ENCODE results near the gene TSGA10. TPM values are rescaled to one million over a fixed set of nuclear protein-coding genes. Genes with fewer than 3 reads are reported as not detected.

TSGA10 gene
- total RNA-seq, 1 experiment from 2014 or later, result 7.5 TPM

GRCh38 chr2:99084256-99084655 is 70.5 kb downstream of the TSGA10 start:
- Histone ChIP-seq H3K9me3 (ENCODE audit: control insufficient read depth, insufficient read depth, low read depth, low read length) (no peaks in the 10 kb centered on the region), H3K4me3 (ENCODE audit: low read depth in 2 of 2, low read length in 2 of 2) (no peak overlapping the region), H3K36me3 (ENCODE audit: control insufficient read depth, insufficient read depth, low read length) (no peaks in the 10 kb centered on the region), H3K4me1 (ENCODE audit: control insufficient read depth, insufficient read depth, low read length) (no peaks in the 10 kb centered on the region), H3K27me3 (ENCODE audit: control insufficient read depth, insufficient read depth, low read length) (peaks cover 6% of the 10 kb centered on the region; the same call in 1 of the 2 replicates), H3K27ac (ENCODE audit: low read length) (no peak overlapping the region)
- DNase-seq (ENCODE audit: low read depth, low spot score) (no peak), ATAC-seq (no peak)
- TF ChIP-seq SIN3A (IDR thresholded peaks at IDR 0.05; ENCODE audit: borderline replicate concordance, insufficient read depth, low read depth, low read length) (no peak), CTCF (IDR thresholded peaks at IDR 0.05) (no peak), REST (IDR thresholded peaks at IDR 0.05; ENCODE audit: insufficient read depth in 1 of 2, low read depth in 2 of 2, low read length in 1 of 2) (no peak), TCF7L2 (IDR thresholded peaks at IDR 0.05; ENCODE audit: low read depth, low read length) (no peak), POLR2AphosphoS5 (IDR thresholded peaks at IDR 0.05; ENCODE audit: low read depth, low read length) (no peak)
- in situ Hi-C loops (cut with HindIII; ENCODE audit: low pct_unique_long_range_greater_than_20kb, low sequenced_read_pairs) (no loop called here), intact Hi-C loops (cut with micrococcal nuclease; ENCODE audit: unreplicated experiment) (loop anchor here (10.0 kb wide), 2 partner anchors 91 to 411 kb away; partner anchors contain the start of gene REV1)
- BruUV-seq (replicated peaks), result no TSS peak
- ChIA-PET POLR2A (no interaction called here), CTCF (no interaction called here)

- BruUV-seq (replicated peaks), result no TSS peak
- Histone ChIP-seq H3K9me3 (ENCODE audit: control insufficient read depth, insufficient read depth, low read depth, low read length) (no peaks in the 10 kb centered on the region), H3K27ac (ENCODE audit: low read length) (no peak overlapping the region), H3K4me1 (ENCODE audit: control insufficient read depth, insufficient read depth, low read length) (no peaks in the 10 kb centered on the region), H3K4me3 (ENCODE audit: low read depth in 2 of 2, low read length in 2 of 2) (no peak overlapping the region), H3K27me3 (ENCODE audit: control insufficient read depth, insufficient read depth, low read length) (peaks cover 6% of the 10 kb centered on the region; the same call in 1 of the 2 replicates), H3K36me3 (ENCODE audit: control insufficient read depth, insufficient read depth, low read length) (no peaks in the 10 kb centered on the region)
- DNase-seq (ENCODE audit: low read depth, low spot score) (no peak), ATAC-seq (no peak)
- intact Hi-C loops (cut with micrococcal nuclease; ENCODE audit: unreplicated experiment) (loop anchor here (10.0 kb wide), 2 partner anchors 93 to 413 kb away; partner anchors contain the start of gene REV1), in situ Hi-C loops (cut with HindIII; ENCODE audit: low pct_unique_long_range_greater_than_20kb, low sequenced_read_pairs) (no loop called here)
- CTCF ChIA-PET, result interaction anchor here (0.6 kb wide), 1 partner anchor 28 kb away, joined by 6 read pairs; no protein-coding TSS in a partner anchor
- no peak for TF ChIP-seq TCF7L2 (IDR thresholded peaks at IDR 0.05; ENCODE audit: low read depth, low read length)
- TF ChIP-seq POLR2AphosphoS5 (IDR thresholded peaks at IDR 0.05; ENCODE audit: low read depth, low read length), result no peak
- no peak for TF ChIP-seq SIN3A (IDR thresholded peaks at IDR 0.05; ENCODE audit: borderline replicate concordance, insufficient read depth, low read depth, low read length)
- TF ChIP-seq REST (IDR thresholded peaks at IDR 0.05; ENCODE audit: insufficient read depth in 1 of 2, low read depth in 2 of 2, low read length in 1 of 2), result no peak
- no peak for TF ChIP-seq CTCF (IDR thresholded peaks at IDR 0.05)
- POLR2A ChIA-PET, result no interaction called here
These were observed 72.9 kb downstream of the TSGA10 start for GRCh38 chr2:99081891-99082290.

Measured in Panc1 (cell line).